ENCODE measurements around the gene SBF2.
"Not testable (repeated sequence)": the region's sequence is repeated elsewhere in the genome, so short reads cannot be mapped to it uniquely, and the experiment has no call there.

Gene SBF2

DNA sequence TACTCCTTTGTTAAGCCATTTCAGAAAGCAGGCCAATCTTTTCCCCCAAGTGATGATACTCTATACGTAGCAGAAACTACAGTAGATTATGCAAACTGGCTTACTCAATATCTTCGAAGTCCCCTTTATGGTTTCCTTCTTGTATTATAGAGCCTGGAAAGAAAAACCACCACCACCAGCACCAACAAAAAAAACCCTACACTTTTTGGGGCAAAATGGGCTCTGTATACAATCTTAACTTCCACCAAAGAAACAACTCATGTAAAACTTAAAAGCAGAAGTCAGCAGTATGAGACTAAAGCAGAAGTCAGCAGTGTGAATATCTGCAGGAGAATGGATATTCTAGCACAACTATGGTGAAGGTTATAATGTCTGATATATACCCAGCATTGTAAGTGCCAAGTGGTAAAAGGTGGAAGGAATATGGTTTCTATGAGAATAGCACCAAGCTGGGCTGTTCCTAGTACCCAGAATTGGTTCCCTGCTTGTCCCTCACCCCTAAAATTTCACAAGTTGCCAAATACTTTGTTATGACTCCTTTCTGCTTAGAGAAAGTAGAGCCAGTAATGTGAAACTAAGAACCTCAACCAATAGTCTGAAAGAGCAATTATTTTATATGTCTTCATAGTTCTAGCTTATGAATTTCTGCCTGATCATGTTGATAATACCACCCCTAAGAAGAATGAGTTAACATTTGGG lies 252.1 kb downstream of the SBF2 start:
- no peak overlapping the region for H3K27ac ChIP-seq
- ChIA-PET CTCF (interaction anchor here (0.6 to 1.0 kb wide), 2 partner anchors 14 to 17 kb away, joined by 4 read pairs; no protein-coding TSS in a partner anchor), POLR2A (ENCODE audit: low non-redundant PET) (no interaction called here)
- TF ChIP-seq, protein P1, sequence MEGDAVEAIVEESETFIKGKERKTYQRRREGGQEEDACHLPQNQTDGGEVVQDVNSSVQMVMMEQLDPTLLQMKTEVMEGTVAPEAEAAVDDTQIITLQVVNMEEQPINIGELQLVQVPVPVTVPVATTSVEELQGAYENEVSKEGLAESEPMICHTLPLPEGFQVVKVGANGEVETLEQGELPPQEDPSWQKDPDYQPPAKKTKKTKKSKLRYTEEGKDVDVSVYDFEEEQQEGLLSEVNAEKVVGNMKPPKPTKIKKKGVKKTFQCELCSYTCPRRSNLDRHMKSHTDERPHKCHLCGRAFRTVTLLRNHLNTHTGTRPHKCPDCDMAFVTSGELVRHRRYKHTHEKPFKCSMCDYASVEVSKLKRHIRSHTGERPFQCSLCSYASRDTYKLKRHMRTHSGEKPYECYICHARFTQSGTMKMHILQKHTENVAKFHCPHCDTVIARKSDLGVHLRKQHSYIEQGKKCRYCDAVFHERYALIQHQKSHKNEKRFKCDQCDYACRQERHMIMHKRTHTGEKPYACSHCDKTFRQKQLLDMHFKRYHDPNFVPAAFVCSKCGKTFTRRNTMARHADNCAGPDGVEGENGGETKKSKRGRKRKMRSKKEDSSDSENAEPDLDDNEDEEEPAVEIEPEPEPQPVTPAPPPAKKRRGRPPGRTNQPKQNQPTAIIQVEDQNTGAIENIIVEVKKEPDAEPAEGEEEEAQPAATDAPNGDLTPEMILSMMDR (conservative IDR thresholded peaks at IDR 0.05; ENCODE audit: low read depth), result no peak
- no peak for DNase-seq (ENCODE audit: low spot score)

DNA sequence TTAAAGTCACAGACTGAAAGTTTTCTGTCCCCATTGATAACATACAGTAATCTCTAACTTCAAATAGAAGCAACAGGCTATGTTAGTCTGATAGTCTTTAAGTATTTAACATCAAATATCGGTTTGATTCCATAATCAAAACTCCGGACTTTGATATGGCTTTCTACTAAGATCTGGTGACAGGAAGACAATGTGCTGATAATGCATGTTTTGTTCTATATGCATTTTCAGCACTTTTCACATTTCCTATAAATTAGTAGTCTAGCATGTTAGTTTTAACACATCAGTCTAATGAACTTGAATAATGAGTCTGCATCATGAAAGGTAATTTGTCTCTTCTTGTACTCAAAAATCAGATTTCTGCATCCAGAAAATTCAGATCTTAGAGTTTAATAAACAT lies 252.7 kb downstream of the SBF2 start:
- ChIA-PET CTCF (interaction anchor here (0.6 kb wide), 1 partner anchor 14 kb away, joined by 4 read pairs; no protein-coding TSS in a partner anchor), POLR2A (ENCODE audit: low non-redundant PET) (no interaction called here)
- TF ChIP-seq, protein P1 (conservative IDR thresholded peaks at IDR 0.05; ENCODE audit: low read depth), result no peak
- no peak overlapping the region for H3K27ac ChIP-seq
- DNase-seq (ENCODE audit: low spot score), result no peak

DNA sequence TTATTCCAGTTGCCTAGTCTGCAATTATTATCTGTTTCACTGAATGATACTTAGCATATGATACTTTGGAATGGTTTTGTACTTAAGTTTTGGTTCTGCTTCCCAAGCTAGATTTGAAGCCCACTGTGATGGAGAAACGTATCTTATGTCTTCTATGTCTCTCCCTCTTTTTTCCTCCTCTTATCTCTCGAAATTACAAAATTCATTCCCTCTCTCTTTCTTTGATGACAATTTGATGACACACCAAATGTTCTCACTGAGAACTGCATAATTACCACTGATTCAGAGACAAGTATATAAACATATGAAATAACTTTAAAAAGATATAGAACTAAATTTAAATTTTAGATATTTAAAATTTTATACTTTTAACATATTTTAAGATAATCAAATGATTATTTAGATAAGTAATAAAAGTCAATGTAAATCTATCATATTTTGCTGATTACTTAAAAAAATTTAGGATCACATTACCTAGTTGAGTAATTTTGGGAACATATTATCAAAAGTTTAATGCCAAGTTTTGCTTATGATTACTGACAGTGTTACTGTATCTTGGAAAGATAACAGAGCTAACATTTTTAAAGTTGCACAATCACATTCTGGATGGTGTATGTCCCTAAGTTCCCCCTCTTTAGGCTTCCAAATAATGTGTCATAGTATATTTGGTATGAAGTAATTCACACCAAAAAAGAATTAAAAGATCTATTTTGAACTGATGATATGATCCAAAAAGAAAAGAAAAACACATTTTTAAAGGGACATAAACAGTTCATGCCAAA lies 255.3 kb downstream of the SBF2 start:
- ChIA-PET CTCF (no interaction called here), POLR2A (ENCODE audit: low non-redundant PET) (no interaction called here)
- TF ChIP-seq, protein P1 (conservative IDR thresholded peaks at IDR 0.05; ENCODE audit: low read depth), result no peak
- no peak for DNase-seq (ENCODE audit: low spot score)
- no peak overlapping the region for H3K27ac ChIP-seq

DNA sequence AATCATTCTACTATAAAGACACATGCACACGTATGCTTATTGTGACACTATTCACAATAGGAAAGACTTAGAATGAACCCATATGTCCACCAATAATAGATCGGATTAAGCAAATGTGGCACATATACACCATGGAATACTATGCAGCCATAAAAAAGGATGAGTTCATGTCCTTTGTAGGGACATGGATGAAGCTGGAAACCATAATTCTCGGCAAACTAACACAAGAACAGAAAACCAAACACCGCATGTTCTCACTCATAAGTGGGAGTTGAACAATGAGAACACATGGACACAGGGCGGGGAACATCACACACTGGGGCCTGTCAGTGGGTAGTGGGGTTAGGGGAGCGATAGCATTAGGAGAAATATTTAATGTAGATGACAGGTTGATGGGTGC lies 258.1 kb downstream of the SBF2 start:
- CTCF ChIA-PET; H3K27ac ChIP-seq; DNase-seq (ENCODE audit: low spot score); POLR2A ChIA-PET (ENCODE audit: low non-redundant PET): not testable (repeated sequence)

DNA sequence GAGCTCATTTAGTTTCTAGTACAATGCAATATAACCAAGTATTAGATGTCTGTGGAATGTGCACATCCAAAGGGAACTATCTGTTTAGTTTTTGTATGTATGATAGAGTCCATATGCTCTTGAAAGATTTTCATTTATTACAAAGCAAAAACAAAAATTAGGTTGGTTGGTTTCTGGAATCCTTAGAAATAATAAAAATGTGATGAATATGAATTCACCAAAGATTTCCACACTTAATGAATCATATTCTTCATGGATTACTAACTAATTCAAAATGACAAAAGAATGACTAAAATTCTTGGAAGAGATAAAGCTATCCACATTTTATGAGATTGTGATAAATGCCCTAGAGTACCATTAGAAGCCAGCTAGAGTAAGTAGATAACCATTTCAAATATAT lies 261.1 kb downstream of the SBF2 start:
- DNase-seq (ENCODE audit: low spot score), result peak; percentile 5
- POLR2A ChIA-PET (ENCODE audit: low non-redundant PET), result no interaction called here
- no peak overlapping the region for H3K27ac ChIP-seq
- TF ChIP-seq, protein P1 (conservative IDR thresholded peaks at IDR 0.05; ENCODE audit: low read depth), result no peak
- CTCF ChIA-PET, result no interaction called here

DNA sequence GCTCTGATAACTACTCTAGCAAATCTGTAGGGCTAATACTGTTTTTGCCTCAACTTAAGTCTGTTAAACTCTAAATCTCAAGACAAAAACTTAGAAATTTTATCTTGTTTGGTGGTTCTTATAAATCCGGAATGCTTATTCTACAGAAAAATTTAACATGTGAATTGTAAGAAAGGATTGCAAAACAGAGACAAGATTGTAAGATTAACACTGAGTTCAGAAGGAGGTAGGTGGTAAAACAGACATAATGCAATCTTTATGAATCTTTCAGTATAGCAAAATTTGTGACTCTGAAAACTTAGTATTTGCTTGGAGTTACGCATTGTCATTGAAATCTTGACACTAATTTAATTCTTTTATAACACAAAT lies 263.9 kb downstream of the SBF2 start:
- DNase-seq (ENCODE audit: low spot score), result no peak
- ChIA-PET POLR2A (ENCODE audit: low non-redundant PET) (no interaction called here), CTCF (no interaction called here)
- TF ChIP-seq, protein P1 (conservative IDR thresholded peaks at IDR 0.05; ENCODE audit: low read depth), result no peak
- H3K27ac ChIP-seq, result no peak overlapping the region
